ENCODE results near the gene BET1. TPM values are rescaled to one million over a fixed set of nuclear protein-coding genes. Genes with fewer than 3 reads are reported as not detected.

BET1 gene
- total RNA-seq, 1 experiment from 2014 or later: 17.2 TPM

- Histone ChIP-seq H3K9me2 (ENCODE audit: insufficient read depth) (no peaks in the 10 kb centered on the region), H3K79me2 (ENCODE audit: insufficient read depth, low read length) (no peaks in the 10 kb centered on the region), H3K9me3 (ENCODE audit: control insufficient read depth in 1 of 2, insufficient read depth in 1 of 2, low read depth in 1 of 2, low read length in 2 of 2) (no peaks in the 10 kb centered on the region), H3K27ac (ENCODE audit: low read depth, low read length) (no peak overlapping the region), H4K20me1 (ENCODE audit: insufficient read depth) (no peaks in the 10 kb centered on the region), H3K36me3 (ENCODE audit: control insufficient read depth in 1 of 2, insufficient read depth in 2 of 2, low read length in 2 of 2) (no peaks in the 10 kb centered on the region), H3K4me3 (replicated peaks in 1 of 2; ENCODE audit: low read depth in 1 of 2, low read length in 2 of 2) (no peak overlapping the region), H3K27me3 (ENCODE audit: insufficient read depth, low read length) (no peaks in the 10 kb centered on the region), H3K4me1 (ENCODE audit: control insufficient read depth in 1 of 2, insufficient read depth in 2 of 2, low read length in 2 of 2) (no peaks in the 10 kb centered on the region), H2AFZ (ENCODE audit: low read depth, low read length, poor library complexity, severe bottlenecking) (no peak overlapping the region), H3K4me2 (ENCODE audit: low read length) (no peak overlapping the region), H3K9ac (ENCODE audit: low read length) (no peak overlapping the region)
- intact Hi-C loops (cut with micrococcal nuclease): no loop called here
- ChIA-PET RAD21 (ENCODE audit: low non-redundant PET in 1 of 2, low total read pairs in 2 of 2, uncharacterized antibody in 2 of 2, unreplicated experiment in 2 of 2) (no interaction called here), POLR2A (no interaction called here), CTCF (no interaction called here)
- TF ChIP-seq SRF (IDR thresholded peaks at IDR 0.05; ENCODE audit: low read depth) (no peak), JUND (IDR thresholded peaks at IDR 0.05) (no peak), ATF3 (IDR thresholded peaks at IDR 0.05) (no peak), ZNF274 (IDR thresholded peaks at IDR 0.05; ENCODE audit: low read depth, low read length) (no peak), MAX (IDR thresholded peaks at IDR 0.05) (no peak), ELF1 (IDR thresholded peaks at IDR 0.05; ENCODE audit: borderline replicate concordance, low read depth) (no peak), CTCF (IDR thresholded peaks at IDR 0.05 in 2 of 3, conservative IDR thresholded peaks at IDR 0.05 in 1 of 3; ENCODE audit: borderline replicate concordance in 1 of 3, insufficient read depth in 1 of 3, low read depth in 2 of 3, low read length in 2 of 3) (no peak), EZH2 (IDR thresholded peaks at IDR 0.05) (no peak), EGR1 (IDR thresholded peaks at IDR 0.05; ENCODE audit: low read depth) (no peak), EZH2phosphoT487 (IDR thresholded peaks at IDR 0.05; ENCODE audit: borderline replicate concordance) (no peak), CEBPB (IDR thresholded peaks at IDR 0.05; ENCODE audit: low read depth) (no peak), SP1 (IDR thresholded peaks at IDR 0.05; ENCODE audit: low read depth) (no peak), REST (IDR thresholded peaks at IDR 0.05; ENCODE audit: low read depth) (no peak), RAD21 (IDR thresholded peaks at IDR 0.05; ENCODE audit: low read depth) (no peak), FOSL1 (IDR thresholded peaks at IDR 0.05; ENCODE audit: low read depth) (no peak), POLR2AphosphoS5 (IDR thresholded peaks at IDR 0.05; ENCODE audit: low read depth, low read length) (no peak), YY1 (IDR thresholded peaks at IDR 0.05; ENCODE audit: extremely low read depth, insufficient replicate concordance, low read depth, low read length) (no peak)
- TF ChIP-seq, protein P1, sequence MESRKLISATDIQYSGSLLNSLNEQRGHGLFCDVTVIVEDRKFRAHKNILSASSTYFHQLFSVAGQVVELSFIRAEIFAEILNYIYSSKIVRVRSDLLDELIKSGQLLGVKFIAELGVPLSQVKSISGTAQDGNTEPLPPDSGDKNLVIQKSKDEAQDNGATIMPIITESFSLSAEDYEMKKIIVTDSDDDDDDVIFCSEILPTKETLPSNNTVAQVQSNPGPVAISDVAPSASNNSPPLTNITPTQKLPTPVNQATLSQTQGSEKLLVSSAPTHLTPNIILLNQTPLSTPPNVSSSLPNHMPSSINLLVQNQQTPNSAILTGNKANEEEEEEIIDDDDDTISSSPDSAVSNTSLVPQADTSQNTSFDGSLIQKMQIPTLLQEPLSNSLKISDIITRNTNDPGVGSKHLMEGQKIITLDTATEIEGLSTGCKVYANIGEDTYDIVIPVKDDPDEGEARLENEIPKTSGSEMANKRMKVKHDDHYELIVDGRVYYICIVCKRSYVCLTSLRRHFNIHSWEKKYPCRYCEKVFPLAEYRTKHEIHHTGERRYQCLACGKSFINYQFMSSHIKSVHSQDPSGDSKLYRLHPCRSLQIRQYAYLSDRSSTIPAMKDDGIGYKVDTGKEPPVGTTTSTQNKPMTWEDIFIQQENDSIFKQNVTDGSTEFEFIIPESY (IDR thresholded peaks at IDR 0.05; ENCODE audit: extremely low read depth, insufficient replicate concordance, low read length): no peak
- no TSS peak for BruUV-seq (replicated peaks)
- ATAC-seq (no peak), DNase-seq (ENCODE audit: low read depth, low spot score) (no peak)
These were observed 19.1 kb downstream of the BET1 start for GRCh38 chr7:93985101-93985500.

All from HCT116 (cell line).